IMR-90 (cell line): ENCODE data around the gene REN. TPM values are rescaled to one million over a fixed set of nuclear protein-coding genes. Genes with fewer than 3 reads are reported as not detected.

Source experiments
- ATAC-seq: fragments of 200-7000 bp; cut with Tn5 transposase; 2 replicates; pipeline ENCODE4 v1.9.1; 2020; ENCODE audit warnings: low read depth, mild to moderate bottlenecking, moderate library complexity
- BruUV-seq: library from RNA; stranded (reverse); fragments of 400-500 nt; replicated peaks from 2 replicates; lab custom pipeline; 2021; lab: Mats Ljungman, UMichigan
- CTCF ChIA-PET: fragments of 300-600 bp; formaldehyde crosslinking; extraction: SDS; loops from one replicate; lab custom pipeline; 2021; ENCODE audit warnings: antibody characterized with exemption; lab: Yijun Ruan, JAX
- POLR2A ChIA-PET: fragments of 300-600 bp; sonication (Branson Sonifier 250); formaldehyde crosslinking; loops from one replicate; lab custom pipeline; 2022; ENCODE audit warnings: antibody characterized with exemption; ENCODE audit not compliant: unreplicated experiment; lab: Charles Lee
- DNase-seq: peaks from one replicate; pipeline ENCODE4 v3.0.0; 2013
- H2AFZ ChIP-seq: replicated peaks from 2 replicates; pipeline ENCODE3; 2013; ENCODE audit warnings: low read length, mild to moderate bottlenecking; ENCODE audit not compliant: poor library complexity
- H2AK5ac ChIP-seq: 2 replicates; pipeline ENCODE4 v1.6.1; 2013; ENCODE audit warnings: low read depth, low read length, inconsistent platforms
- H2AK9ac ChIP-seq: replicated peaks from 2 replicates; pipeline ENCODE3; 2013; ENCODE audit warnings: mild to moderate bottlenecking, low read depth, low read length, moderate library complexity; ENCODE audit not compliant: poor library complexity
- H2BK120ac ChIP-seq: 2 replicates; pipeline ENCODE4 v1.6.1; 2013; ENCODE audit warnings: low read depth, low read length, inconsistent platforms
- H2BK15ac ChIP-seq: 3 replicates; pipeline ENCODE4 v1.6.1; 2013; ENCODE audit warnings: low read depth, low read length, inconsistent platforms
- H2BK20ac ChIP-seq: 2 replicates; pipeline ENCODE4 v1.6.1; 2013; ENCODE audit warnings: low read depth, mild to moderate bottlenecking, inconsistent platforms, low read length, moderate library complexity
- H2BK5ac ChIP-seq: 2 replicates; pipeline ENCODE4 v1.6.1; 2013; ENCODE audit warnings: mild to moderate bottlenecking, low read depth, low read length, inconsistent platforms; ENCODE audit not compliant: poor library complexity, severe bottlenecking
- H3K14ac ChIP-seq: replicated peaks from 2 replicates; pipeline ENCODE4 v1.6.1; 2013; ENCODE audit warnings: low read depth, low read length, inconsistent platforms
- H3K18ac ChIP-seq: 2 replicates; pipeline ENCODE4 v1.6.1; 2013; ENCODE audit warnings: low read depth, low read length, control low read depth
- H3K23ac ChIP-seq: 2 replicates; pipeline ENCODE4 v1.6.1; 2013; ENCODE audit warnings: low read depth, low read length, inconsistent platforms
- H3K27ac ChIP-seq: 2 replicates; pipeline ENCODE4 v1.5.1; 2013; ENCODE audit warnings: mild to moderate bottlenecking, control low read depth, low read length; ENCODE audit not compliant: insufficient read depth
- H3K27me3 ChIP-seq: 2 replicates; pipeline ENCODE4 v1.6.1; 2013; ENCODE audit warnings: low read length; ENCODE audit not compliant: control insufficient read depth, insufficient read depth
- H3K36me3 ChIP-seq: 2 replicates; pipeline ENCODE4 v1.6.1; 2013; ENCODE audit warnings: low read length, mixed read lengths; ENCODE audit not compliant: control insufficient read depth, insufficient read depth
- H3K4ac ChIP-seq: 2 replicates; pipeline ENCODE4 v1.6.1; 2013; ENCODE audit warnings: low read depth, low read length, inconsistent platforms
- H3K4me1 ChIP-seq: 2 replicates; pipeline ENCODE4 v1.6.1; 2013; ENCODE audit warnings: low read length, mixed read lengths; ENCODE audit not compliant: control insufficient read depth, insufficient read depth
- H3K4me2 ChIP-seq: 2 replicates; pipeline ENCODE4 v1.6.1; 2013; ENCODE audit warnings: low read depth, mild to moderate bottlenecking, control low read depth, low read length, moderate library complexity
- H3K4me3 ChIP-seq: 2 replicates; pipeline ENCODE4 v1.5.1; 2013; ENCODE audit warnings: low read depth, mild to moderate bottlenecking, control low read depth, low read length, moderate library complexity; ENCODE audit not compliant: insufficient read depth
- H3K56ac ChIP-seq: 2 replicates; pipeline ENCODE4 v1.6.1; 2013; ENCODE audit warnings: low read length, inconsistent platforms; ENCODE audit not compliant: insufficient read depth; ENCODE audit errors: extremely low read depth
- H3K79me1 ChIP-seq, 2 experiments: 2 replicates each; pipeline ENCODE4 v1.6.1; 2013; ENCODE audit warnings: low read length in 2 of 2, inconsistent platforms in 1 of 2, low read depth in 1 of 2
- H3K9ac ChIP-seq: 2 replicates; pipeline ENCODE4 v1.6.1; 2013; ENCODE audit warnings: low read depth, low read length, control low read depth
- H3K9me1 ChIP-seq: 2 replicates; pipeline ENCODE4 v1.6.1; 2013; ENCODE audit warnings: low read length, inconsistent platforms; ENCODE audit not compliant: insufficient read depth
- H3K9me3 ChIP-seq: 2 replicates; pipeline ENCODE4 v1.6.1; 2013; ENCODE audit warnings: low read length; ENCODE audit not compliant: control insufficient read depth, insufficient read depth
- H4K20me1 ChIP-seq: 2 replicates; pipeline ENCODE4 v1.6.1; 2013; ENCODE audit warnings: low read length, inconsistent platforms; ENCODE audit not compliant: insufficient read depth
- H4K5ac ChIP-seq: 2 replicates; pipeline ENCODE4 v1.6.1; 2013; ENCODE audit warnings: mild to moderate bottlenecking, low read depth, low read length, control low read depth
- H4K8ac ChIP-seq, 2 experiments: 2 replicates each; pipeline ENCODE4 v1.6.1; 2013; ENCODE audit warnings: low read depth in 2 of 2, low read length in 2 of 2, control low read depth in 1 of 2, inconsistent platforms in 1 of 2
- H4K91ac ChIP-seq: 2 replicates; pipeline ENCODE4 v1.6.1; 2013; ENCODE audit warnings: low read depth, low read length, inconsistent platforms; ENCODE audit not compliant: insufficient read depth
- CTCF ChIP-seq: conservative IDR thresholded peaks from 2 replicates; pipeline ENCODE4 v1.5.1; 2012; ENCODE audit warnings: mild to moderate bottlenecking, low read depth, low read length, improper control_type of control experiment
- ELK1 ChIP-seq: fragments of 150-350 bp; IDR thresholded peaks from 2 replicates; pipeline ENCODE4 v1.6.1; 2016; ENCODE audit warnings: low read depth, mild to moderate bottlenecking, low read length, moderate library complexity, borderline replicate concordance
- RAD21 ChIP-seq: IDR thresholded peaks from 2 replicates; pipeline ENCODE4 v1.6.1; 2012; ENCODE audit warnings: low read length, improper control_type of control experiment
- RCOR1 ChIP-seq: IDR thresholded peaks from 2 replicates; pipeline ENCODE4 v1.6.1; 2012; ENCODE audit warnings: mild to moderate bottlenecking, low read length, improper control_type of control experiment; ENCODE audit not compliant: insufficient replicate concordance
- SMC3 ChIP-seq: fragments of 150-350 bp; IDR thresholded peaks from 2 replicates; pipeline ENCODE4 v1.6.1; 2016; ENCODE audit warnings: low read depth, mild to moderate bottlenecking, antibody characterized with exemption, low read length, moderate library complexity
- WGBS, 2 experiments: methylation state at CpG; one replicate each; pipeline versions ENCODE4 v1.1.5 to v1.1.7; 2013; ENCODE audit warnings: missing lambda C conversion rate in 2 of 2; ENCODE audit not compliant: insufficient read length in 1 of 2; ENCODE audit errors: extremely low coverage in 2 of 2; 5-methylcytosine and 5-hydroxymethylcytosine counted together
- dilution Hi-C: fragments of 300-500 bp; cut with HindIII; formaldehyde crosslinking; loops from one replicate; pipeline ENCODE4 v1.14.3; 2018; ENCODE audit warnings: low sequenced_read_pairs; ENCODE audit not compliant: unreplicated experiment
- in situ Hi-C: fragments of 300-500 bp; cut with MboI; formaldehyde crosslinking; loops from 3 replicates; pipeline ENCODE4 v1.14.3; 2019; ENCODE audit warnings: low sequenced_read_pairs, inconsistent platforms, mixed read lengths
- intact Hi-C: fragments of 100-400 bp; cut with micrococcal nuclease; formaldehyde crosslinking; loops from 2 replicates; pipeline ENCODE4 v1.10.0; 2022
- polyA plus RNA-seq, 3 experiments: library from polyadenylated mRNA; depleted of rRNA; stranded (reverse); fragments of >200 nt; gene quantifications; 2 replicates each; pipeline ENCODE4 v1.2.3, GENCODE V29; 2012; ENCODE audit warnings: low replicate concordance in 1 of 3
- total RNA-seq: library from RNA; depleted of rRNA; stranded (reverse); fragments of >200 nt; gene quantifications from 2 replicates; pipeline ENCODE4 v1.2.3, GENCODE V29; 2012

Gene REN
- total and polyA plus RNA-seq, 2 of the 4 experiments (the other 2 are of a cell fraction): 0.54 to 1.2 TPM

DNA sequence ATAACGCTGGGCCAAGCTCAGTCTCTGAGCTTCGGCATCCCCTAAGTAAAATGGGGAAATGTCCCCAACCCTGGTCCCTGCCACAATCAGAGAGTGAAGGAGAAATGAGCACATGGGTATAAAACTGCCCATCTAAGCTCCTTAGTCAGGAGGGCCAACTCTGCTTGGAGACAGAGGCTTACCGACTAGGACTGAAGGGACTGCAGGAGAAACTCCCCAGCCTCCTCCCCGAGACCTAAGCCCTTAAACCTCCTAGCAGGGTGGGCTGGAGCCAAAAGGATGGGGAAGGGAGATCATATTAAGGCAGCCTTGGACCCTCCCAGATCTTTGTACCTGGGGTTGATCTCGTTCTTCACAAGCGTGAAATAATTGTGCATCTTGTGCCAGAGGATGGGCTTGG lies 19.8 kb downstream of the REN start:
- Histone ChIP-seq H2BK20ac (no peak overlapping the region), H3K9me3 (no peaks in the 10 kb centered on the region), H3K18ac (no peak overlapping the region), H2AFZ (no peak overlapping the region), H3K4ac (no peak overlapping the region), H2BK5ac (no peak overlapping the region), H3K9ac (no peak overlapping the region), H2BK120ac (no peak overlapping the region), H3K4me3 (no peak overlapping the region), H4K8ac (no peak overlapping the region), H3K9me1 (no peaks in the 10 kb centered on the region), H4K5ac (no peak overlapping the region), H3K27me3 (no peaks in the 10 kb centered on the region), H3K4me1 (peaks cover 2% of the 10 kb centered on the region; the same call in 1 of the 2 replicates), H2BK15ac (no peak overlapping the region), H3K14ac (no peak overlapping the region), H3K56ac (no peak overlapping the region), H2AK5ac (no peak overlapping the region), H2AK9ac (no peak overlapping the region), H4K91ac (no peak overlapping the region), H4K20me1 (no peaks in the 10 kb centered on the region), H3K27ac (no peak overlapping the region), H3K4me2 (no peak overlapping the region), H3K36me3 (peaks cover 12% of the 10 kb centered on the region), H3K79me1 (peaks cover 0 to 2% of the 10 kb centered on the region in 2 experiments; a peak in 2 of 4 replicates), H3K23ac (no peak overlapping the region)
- TF ChIP-seq CTCF: no peak
- TF ChIP-seq ELK1: no peak
- TF ChIP-seq SMC3: no peak
- no peak for TF ChIP-seq RCOR1
- TF ChIP-seq RAD21: no peak
- WGBS, 2 experiments: no CpG with 5 or more reads among the region's 6 CpGs
- in situ Hi-C loops: no loop called here
- POLR2A ChIA-PET: no interaction called here
- CTCF ChIA-PET: no interaction called here
- ATAC-seq (no peak), DNase-seq (no peak)
- dilution Hi-C loops: loop anchor here (25.0 kb wide), 1 partner anchor 284 kb away; the partner anchor contains the start of gene SNRPE
- intact Hi-C loops: no loop called here
- no TSS peak for BruUV-seq
